IMR-90 (cell line): Measurements from ENCODE around the gene ITLN1.

ENCODE experiments used
- BHLHE40 ChIP-seq: fragments of 150-350 bp; IDR thresholded peaks from 2 replicates; pipeline ENCODE4 v1.6.1; 2016; ENCODE audit warnings: mild to moderate bottlenecking, low read depth, low read length
- CEBPB ChIP-seq: IDR thresholded peaks from 2 replicates; pipeline ENCODE4 v1.6.1; 2012; ENCODE audit warnings: low read depth, low read length, improper control_type of control experiment
- CHD1 ChIP-seq: IDR thresholded peaks from 2 replicates; pipeline ENCODE4 v1.6.1; 2012; ENCODE audit warnings: low read depth, low read length, improper control_type of control experiment
- CTCF ChIP-seq: conservative IDR thresholded peaks from 2 replicates; pipeline ENCODE4 v1.5.1; 2012; ENCODE audit warnings: mild to moderate bottlenecking, low read depth, low read length, improper control_type of control experiment
- FOS ChIP-seq: fragments of 150-350 bp; IDR thresholded peaks from 2 replicates; pipeline ENCODE4 v1.6.1; 2016; ENCODE audit warnings: low read depth, low read length
- MAFK ChIP-seq: IDR thresholded peaks from 2 replicates; pipeline ENCODE4 v1.6.1; 2012; ENCODE audit warnings: low read depth, low read length, improper control_type of control experiment
- MAZ ChIP-seq: IDR thresholded peaks from 2 replicates; pipeline ENCODE4 v1.6.1; 2012; ENCODE audit warnings: low read depth, mild to moderate bottlenecking, low read length, improper control_type of control experiment, moderate library complexity, borderline replicate concordance
- MXI1 ChIP-seq: IDR thresholded peaks from 2 replicates; pipeline ENCODE4 v1.6.1; 2012; ENCODE audit warnings: low read depth, mild to moderate bottlenecking, low read length, moderate library complexity, borderline replicate concordance
- POLR2A ChIP-seq: IDR thresholded peaks from 2 replicates; pipeline ENCODE4 v1.6.1; 2012; ENCODE audit warnings: mild to moderate bottlenecking, low read depth, low read length
- RAD21 ChIP-seq: IDR thresholded peaks from 2 replicates; pipeline ENCODE4 v1.6.1; 2012; ENCODE audit warnings: low read length, improper control_type of control experiment
- RCOR1 ChIP-seq: IDR thresholded peaks from 2 replicates; pipeline ENCODE4 v1.6.1; 2012; ENCODE audit warnings: mild to moderate bottlenecking, low read length, improper control_type of control experiment; ENCODE audit not compliant: insufficient replicate concordance
- SMC3 ChIP-seq: fragments of 150-350 bp; IDR thresholded peaks from 2 replicates; pipeline ENCODE4 v1.6.1; 2016; ENCODE audit warnings: low read depth, mild to moderate bottlenecking, antibody characterized with exemption, low read length, moderate library complexity
- TF ChIP-seq, protein P1 (sequence below): fragments of 150-350 bp; IDR thresholded peaks from 2 replicates; pipeline ENCODE4 v1.6.1; 2016; ENCODE audit warnings: low read depth, mild to moderate bottlenecking, low read length, moderate library complexity, borderline replicate concordance
- TF ChIP-seq, protein P2 (sequence below): fragments of 150-350 bp; IDR thresholded peaks from 2 replicates; pipeline ENCODE4 v1.6.1; 2017; ENCODE audit warnings: mild to moderate bottlenecking, antibody characterized with exemption, low read length, low read depth

- no peak for TF ChIP-seq MAZ
- no peak for TF ChIP-seq MAFK
- no peak for TF ChIP-seq CTCF
- TF ChIP-seq POLR2A: no peak
- no peak for TF ChIP-seq CEBPB
- no peak for TF ChIP-seq RAD21
- no peak for TF ChIP-seq MXI1
- TF ChIP-seq BHLHE40: no peak
- TF ChIP-seq CHD1: no peak
- no peak for TF ChIP-seq SMC3
- TF ChIP-seq RCOR1: no peak
- TF ChIP-seq, protein P1, sequence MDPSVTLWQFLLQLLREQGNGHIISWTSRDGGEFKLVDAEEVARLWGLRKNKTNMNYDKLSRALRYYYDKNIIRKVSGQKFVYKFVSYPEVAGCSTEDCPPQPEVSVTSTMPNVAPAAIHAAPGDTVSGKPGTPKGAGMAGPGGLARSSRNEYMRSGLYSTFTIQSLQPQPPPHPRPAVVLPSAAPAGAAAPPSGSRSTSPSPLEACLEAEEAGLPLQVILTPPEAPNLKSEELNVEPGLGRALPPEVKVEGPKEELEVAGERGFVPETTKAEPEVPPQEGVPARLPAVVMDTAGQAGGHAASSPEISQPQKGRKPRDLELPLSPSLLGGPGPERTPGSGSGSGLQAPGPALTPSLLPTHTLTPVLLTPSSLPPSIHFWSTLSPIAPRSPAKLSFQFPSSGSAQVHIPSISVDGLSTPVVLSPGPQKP: no peak
- TF ChIP-seq, protein P2, sequence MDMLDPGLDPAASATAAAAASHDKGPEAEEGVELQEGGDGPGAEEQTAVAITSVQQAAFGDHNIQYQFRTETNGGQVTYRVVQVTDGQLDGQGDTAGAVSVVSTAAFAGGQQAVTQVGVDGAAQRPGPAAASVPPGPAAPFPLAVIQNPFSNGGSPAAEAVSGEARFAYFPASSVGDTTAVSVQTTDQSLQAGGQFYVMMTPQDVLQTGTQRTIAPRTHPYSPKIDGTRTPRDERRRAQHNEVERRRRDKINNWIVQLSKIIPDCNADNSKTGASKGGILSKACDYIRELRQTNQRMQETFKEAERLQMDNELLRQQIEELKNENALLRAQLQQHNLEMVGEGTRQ: no peak
- TF ChIP-seq FOS: no peak
Measured at GRCh38 chr1:160829766-160830165, 55.2 kb downstream of the ITLN1 start.
